ENCODE measurements around the gene PRIM1. TPM values are rescaled to one million over a fixed set of nuclear protein-coding genes. Genes with fewer than 3 reads are reported as not detected.
"Not testable (repeated sequence)": the region's sequence is repeated elsewhere in the genome, so short reads cannot be mapped to it uniquely, and the experiment has no call there.

The PRIM1 gene
- total RNA-seq, 1 donor from 2014 or later = 5.1 TPM

DNA sequence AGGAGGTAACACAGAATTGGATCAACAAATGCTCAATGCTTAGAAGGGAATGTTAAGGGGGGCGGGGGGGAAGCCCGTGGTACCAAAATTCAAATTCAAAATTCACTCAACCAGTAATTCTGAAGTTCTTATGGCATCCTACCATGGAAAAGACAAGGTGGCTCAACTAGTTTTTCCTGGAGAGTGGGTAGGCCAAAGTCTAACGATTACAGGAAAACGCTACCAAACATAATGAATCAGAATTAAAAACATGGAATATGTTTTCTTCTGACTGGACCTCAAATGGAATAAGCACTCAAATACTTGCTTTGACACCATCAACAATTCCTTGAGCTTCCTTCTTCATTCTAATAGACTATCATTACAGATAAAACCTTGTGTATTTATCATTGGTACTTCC lies 29.3 kb downstream of the PRIM1 start:
- no peak for ATAC-seq
- DNase-seq (ENCODE audit: missing footprints) = no peak
- intact Hi-C loops (cut with DNase I) = no loop called here

GRCh38 chr12:56721721-56722120 lies 30.4 kb downstream of the PRIM1 start:
- ATAC-seq = no peak
- DNase-seq (ENCODE audit: missing footprints) = no peak
- intact Hi-C loops (cut with DNase I) = no loop called here

- DNase-seq (ENCODE audit: missing footprints) (no peak), ATAC-seq (no peak)
- intact Hi-C loops (cut with DNase I) = no loop called here
Observed at GRCh38 chr12:56721216-56721615, 30.9 kb downstream of the PRIM1 start.

DNA sequence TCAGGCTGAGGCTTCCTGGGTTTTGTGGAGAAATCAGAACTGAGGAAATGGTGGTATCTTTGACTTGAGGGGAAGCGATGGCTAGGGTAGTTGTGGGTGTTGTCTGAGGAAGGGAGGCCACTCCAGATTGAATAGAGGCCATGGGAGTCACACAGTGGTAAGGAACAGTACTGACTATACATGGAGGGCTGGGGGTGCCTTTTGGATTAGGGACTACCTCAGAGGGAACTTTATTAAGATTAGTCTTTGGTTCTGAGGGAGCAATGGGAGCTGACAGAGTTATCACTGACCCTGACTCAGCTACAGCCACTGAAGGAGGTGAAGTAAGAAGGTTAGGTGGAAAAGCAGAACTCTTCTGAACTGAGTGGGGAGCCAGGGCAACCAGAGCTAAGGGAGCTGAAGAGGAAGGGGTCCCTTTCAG lies 31.4 kb downstream of the PRIM1 start:
- intact Hi-C loops (cut with DNase I) = no loop called here
- no peak for ATAC-seq
- no peak for DNase-seq (ENCODE audit: missing footprints)

GRCh38 chr12:56719056-56719455 lies 33.1 kb downstream of the PRIM1 start:
- ATAC-seq (no peak), DNase-seq (ENCODE audit: missing footprints) (no peak)
- intact Hi-C loops (cut with DNase I) = no loop called here

GRCh38 chr12:56718636-56719035 lies 33.5 kb downstream of the PRIM1 start:
- DNase-seq (ENCODE audit: missing footprints) = no peak
- ATAC-seq = no peak
- intact Hi-C loops (cut with DNase I) = no loop called here

DNA sequence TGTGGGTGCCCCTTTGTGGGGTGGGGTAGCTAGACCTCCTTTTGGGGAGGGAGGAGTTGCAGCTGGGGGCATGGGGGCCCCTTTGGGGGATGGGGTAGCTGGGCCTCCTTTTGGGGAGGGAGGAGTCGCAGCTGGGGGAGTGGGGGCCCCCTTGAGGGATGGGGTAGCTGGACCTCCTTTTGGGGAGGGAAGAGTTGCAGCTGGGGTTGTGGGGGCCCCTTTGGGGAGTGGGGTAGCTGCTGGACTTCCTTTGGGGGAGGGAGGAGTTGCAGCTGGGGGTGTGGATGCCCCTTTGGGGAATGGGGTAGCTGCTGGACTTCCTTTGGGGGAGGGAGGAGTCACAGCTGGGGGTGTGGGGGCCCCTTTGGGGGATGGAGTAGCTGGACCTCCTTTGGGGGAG lies 34.0 kb downstream of the PRIM1 start:
- intact Hi-C loops (cut with DNase I) = no loop called here

GRCh38 chr12:56716933-56717880 lies 34.9 kb downstream of the PRIM1 start:
- intact Hi-C loops (cut with DNase I) = no loop called here
- DNase-seq (ENCODE audit: missing footprints) (no peak), ATAC-seq (no peak)

More for the DNA sequence above, 34.0 kb downstream of the PRIM1 start:
- no peak for ATAC-seq
- DNase-seq (ENCODE audit: missing footprints) = no peak

DNA sequence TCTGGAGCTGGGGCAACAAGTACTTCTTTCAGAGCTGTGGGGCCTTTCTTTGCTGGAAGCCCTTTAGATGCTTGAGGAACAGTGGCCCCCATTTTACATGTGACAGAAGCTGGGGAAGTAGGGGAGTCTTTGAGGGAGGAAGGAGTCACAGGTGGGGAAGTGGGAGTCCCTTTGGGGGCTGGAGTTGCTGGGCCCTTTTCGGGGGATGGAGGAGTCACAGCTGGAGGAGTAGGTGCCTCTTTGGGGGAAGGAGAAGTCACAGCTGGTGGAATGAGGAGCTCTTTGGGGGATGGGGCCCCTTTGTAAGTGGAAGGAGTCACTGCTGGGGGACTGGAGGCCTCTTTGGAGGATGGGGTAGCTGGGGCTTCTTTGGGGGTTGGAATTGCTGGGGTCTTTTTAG lies 35.7 kb downstream of the PRIM1 start:
- ATAC-seq = no peak
- intact Hi-C loops (cut with DNase I) = no loop called here
- DNase-seq (ENCODE audit: missing footprints) = no peak

DNA sequence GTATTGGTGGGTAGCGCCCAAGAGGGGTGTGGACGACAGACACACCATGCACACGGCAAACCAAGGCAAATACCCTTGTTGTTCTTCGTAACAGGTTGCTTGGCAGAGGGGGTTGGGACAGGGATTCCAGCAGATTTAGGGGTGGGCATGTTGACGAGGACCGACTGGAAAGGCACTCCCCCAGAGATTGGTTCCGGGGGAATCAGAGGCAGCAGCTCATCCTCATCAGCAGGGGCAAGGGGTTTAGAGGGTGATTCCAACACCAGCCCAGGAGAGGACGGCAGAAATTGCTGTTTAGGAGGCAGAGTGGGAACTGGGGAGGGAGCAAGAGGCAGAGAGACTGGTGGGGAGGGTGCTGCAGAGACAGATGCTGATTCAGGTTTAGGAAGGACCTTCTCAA lies 36.3 kb downstream of the PRIM1 start:
- ATAC-seq (no peak), DNase-seq (ENCODE audit: missing footprints) (no peak)
- intact Hi-C loops (cut with DNase I) = no loop called here

GRCh38 chr12:56714431-56714929 lies 37.6 kb downstream of the PRIM1 start:
- ATAC-seq (no peak), DNase-seq (ENCODE audit: missing footprints) (no peak)
- intact Hi-C loops (cut with DNase I) = no loop called here

- ATAC-seq = no peak
- no peak for DNase-seq (ENCODE audit: missing footprints)
- intact Hi-C loops (cut with DNase I) = no loop called here
Observed at GRCh38 chr12:56713345-56713744, 38.8 kb downstream of the PRIM1 start.

GRCh38 chr12:56709759-56710376 lies 42.3 kb downstream of the PRIM1 start:
- no peak for ATAC-seq
- no peak for DNase-seq (ENCODE audit: missing footprints)
- intact Hi-C loops (cut with DNase I) = no loop called here

GRCh38 chr12:56704522-56704921 lies 47.6 kb downstream of the PRIM1 start:
- intact Hi-C loops (cut with DNase I); ATAC-seq; DNase-seq (ENCODE audit: missing footprints): not testable (repeated sequence)

GRCh38 chr12:56699020-56699661 lies 53.0 kb downstream of the PRIM1 start:
- DNase-seq (ENCODE audit: missing footprints) (no peak), ATAC-seq (no peak)
- intact Hi-C loops (cut with DNase I) = no loop called here

DNA sequence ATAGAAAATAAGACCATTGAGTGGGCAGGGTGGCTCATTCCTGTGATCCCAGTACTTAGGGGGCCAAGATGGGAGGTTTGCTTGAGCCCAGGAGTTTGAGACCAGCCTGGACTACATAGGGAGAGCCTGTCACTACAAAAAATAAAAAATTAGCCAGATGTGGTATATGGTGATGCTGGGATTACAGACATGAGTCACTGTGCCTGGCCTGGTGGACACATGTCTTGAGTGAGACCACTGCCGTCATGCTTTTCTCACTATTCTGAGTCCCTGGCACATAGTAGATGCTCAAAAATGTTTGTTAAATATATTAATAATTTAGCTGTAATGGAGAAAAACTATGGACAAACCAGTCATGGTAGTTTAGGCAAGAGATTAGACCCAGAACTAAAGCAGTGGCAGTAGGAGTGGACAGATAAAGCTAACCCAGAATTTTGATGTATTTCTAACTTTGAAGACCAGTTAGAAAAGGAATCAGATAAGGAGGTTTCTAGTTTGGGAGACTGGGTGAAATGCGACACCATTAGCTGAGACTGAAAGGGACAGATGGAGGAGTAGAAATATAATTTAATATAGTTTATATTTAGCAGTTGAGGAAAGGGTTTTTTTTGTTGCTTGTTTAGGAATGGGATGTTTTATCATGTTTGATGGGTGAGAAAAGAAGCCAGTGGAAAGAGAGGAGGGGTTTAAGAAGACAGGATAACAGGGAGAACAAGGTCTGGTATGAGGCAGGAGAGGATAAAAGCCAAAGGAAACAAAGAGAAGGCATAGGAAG lies 56.6 kb downstream of the PRIM1 start:
- ATAC-seq (no peak), DNase-seq (ENCODE audit: missing footprints) (no peak)
- intact Hi-C loops (cut with DNase I) = no loop called here

DNA sequence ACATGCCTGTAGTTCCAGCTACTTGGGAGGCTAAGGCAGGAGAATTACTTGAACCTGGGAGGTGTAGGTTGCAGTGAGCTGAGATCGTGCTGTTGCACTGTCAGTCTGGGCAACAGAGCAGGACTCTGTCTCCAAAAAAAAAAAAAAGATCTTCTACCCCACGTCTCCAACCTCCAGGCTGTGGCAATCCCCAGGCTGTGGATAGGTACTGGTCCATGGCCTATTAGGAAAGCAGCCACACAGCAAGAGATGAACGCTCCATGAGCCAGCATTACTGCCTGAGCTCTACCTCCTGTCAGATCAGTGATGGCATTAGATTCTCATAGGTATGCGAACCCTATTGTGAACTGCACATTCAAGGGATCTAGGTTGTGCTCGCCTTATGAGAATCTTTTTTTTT lies 58.0 kb downstream of the PRIM1 start:
- no peak for DNase-seq (ENCODE audit: missing footprints)
- ATAC-seq = no peak
- intact Hi-C loops (cut with DNase I) = no loop called here

DNA sequence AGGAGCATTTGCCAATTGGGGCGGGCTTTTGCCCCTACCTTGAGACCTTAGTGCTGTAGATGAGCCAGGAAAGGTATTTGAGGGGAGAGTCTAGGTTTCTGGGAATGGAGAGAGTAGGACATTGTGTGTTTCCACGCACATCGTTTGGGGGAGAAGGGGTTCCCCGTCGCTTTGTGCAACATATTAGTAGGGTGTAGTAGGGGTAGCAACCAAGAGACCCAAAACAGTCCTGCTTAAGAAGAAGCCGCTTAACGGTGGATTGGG lies 63.3 kb downstream of the PRIM1 start:
- no peak for ATAC-seq
- DNase-seq (ENCODE audit: missing footprints) = no peak
- intact Hi-C loops (cut with DNase I) = loop anchor here (2.0 to 5.0 kb wide), 2 partner anchors 36 to 41 kb away; partner anchors contain the start of genes ATP5F1B and NACA
